HCT116 (cell line): ENCODE data around the gene C16orf90.

Experiments used
- CEBPB ChIP-seq: IDR thresholded peaks from 2 replicates; pipeline ENCODE4 v1.6.1; 2012; ENCODE audit warnings: low read depth
- EGR1 ChIP-seq: IDR thresholded peaks from 2 replicates; pipeline ENCODE4 v1.6.1; 2012; ENCODE audit warnings: low read depth
- EZH2 ChIP-seq: fragments of 200-600 bp; sonication (generic); IDR thresholded peaks from 2 replicates; pipeline ENCODE4 v1.6.1; 2017; ENCODE audit warnings: antibody characterized with exemption, mixed run types
- EZH2phosphoT487 ChIP-seq: fragments of 200-600 bp; IDR thresholded peaks from 2 replicates; pipeline ENCODE4 v1.6.1; 2018; ENCODE audit warnings: antibody characterized with exemption, borderline replicate concordance
- POLR2A ChIP-seq: IDR thresholded peaks from 2 replicates; pipeline ENCODE4 v1.7.0; 2011; ENCODE audit warnings: borderline replicate concordance; ENCODE audit not compliant: insufficient read depth, insufficient read length; ENCODE audit errors: extremely low read depth
- POLR2AphosphoS5 ChIP-seq: IDR thresholded peaks from 2 replicates; pipeline ENCODE4 v1.6.1; 2011; ENCODE audit warnings: mild to moderate bottlenecking, low read depth, low read length, moderate library complexity
- RAD21 ChIP-seq: IDR thresholded peaks from 2 replicates; pipeline ENCODE4 v1.6.1; 2012; ENCODE audit warnings: low read depth, mild to moderate bottlenecking
- SIN3A ChIP-seq: IDR thresholded peaks from 2 replicates; pipeline ENCODE4 v1.6.1; 2012; ENCODE audit warnings: low read depth
- ZFX ChIP-seq: fragments of 450-650 bp; IDR thresholded peaks from 2 replicates; pipeline ENCODE4 v1.6.1; 2017
- ZNF274 ChIP-seq: fragments of 200-500 bp; sonication (Bioruptor generic); IDR thresholded peaks from 2 replicates; pipeline ENCODE4 v1.6.1; 2014; ENCODE audit warnings: mild to moderate bottlenecking, low read depth, low read length, inconsistent platforms
- TF ChIP-seq, protein P1 (sequence below): IDR thresholded peaks from 2 replicates; pipeline ENCODE4 v1.6.1; 2012
- TF ChIP-seq, protein P2 (sequence below), 3 experiments: fragments of 200-600 bp in 1 of 3; sonication (generic) in 1 of 3; IDR thresholded peaks in 2 of 3; conservative IDR thresholded peaks in 1 of 3; 2 replicates each; pipeline ENCODE4 v1.5.1; 2012 to 2017; ENCODE audit warnings: low read depth in 2 of 3, low read length in 2 of 3, antibody characterized with exemption in 1 of 3, borderline replicate concordance in 1 of 3, control low read depth in 1 of 3, mild to moderate bottlenecking in 1 of 3, mixed read lengths in 1 of 3, mixed run types in 1 of 3, moderate library complexity in 1 of 3; ENCODE audit not compliant: insufficient read depth in 1 of 3
- TF ChIP-seq, protein P3 (sequence below): IDR thresholded peaks from 2 replicates; pipeline ENCODE4 v1.6.1; 2012
- TF ChIP-seq, protein P4 (sequence below): IDR thresholded peaks from 2 replicates; pipeline ENCODE4 v1.6.1; 2012; ENCODE audit warnings: low read depth

DNA sequence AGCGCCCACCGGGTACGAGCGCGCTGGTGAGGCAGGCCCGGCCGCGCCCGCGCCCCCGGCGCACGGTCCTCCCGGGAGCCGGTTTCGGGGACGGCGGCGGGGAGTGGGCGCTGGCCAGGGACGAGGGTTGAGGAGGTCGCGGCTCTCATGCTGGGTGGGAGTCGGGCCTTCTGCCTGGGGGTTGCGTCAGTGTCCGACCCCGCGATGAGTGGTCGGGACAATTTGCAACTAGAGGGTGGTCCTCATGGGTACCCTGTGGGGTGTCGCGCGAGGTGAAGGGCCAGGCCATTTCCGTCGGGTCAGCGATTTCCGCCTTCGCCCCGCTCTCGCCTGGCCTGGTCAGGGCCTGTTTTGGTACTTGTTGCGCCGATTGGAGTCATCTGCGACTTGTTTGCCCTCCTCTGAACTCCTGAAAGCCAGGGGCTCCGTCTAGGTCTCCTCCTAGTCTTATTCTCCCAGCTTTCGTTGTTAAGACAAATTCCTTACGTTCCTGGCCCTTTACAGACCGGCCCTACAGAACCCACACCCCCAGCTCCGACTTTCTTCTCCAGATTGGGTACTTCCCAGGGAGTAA, 36.9 kb downstream of the C16orf90 start:
- TF ChIP-seq SIN3A, result no peak
- no peak for TF ChIP-seq POLR2A
- TF ChIP-seq, protein P1, sequence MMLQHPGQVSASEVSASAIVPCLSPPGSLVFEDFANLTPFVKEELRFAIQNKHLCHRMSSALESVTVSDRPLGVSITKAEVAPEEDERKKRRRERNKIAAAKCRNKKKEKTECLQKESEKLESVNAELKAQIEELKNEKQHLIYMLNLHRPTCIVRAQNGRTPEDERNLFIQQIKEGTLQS, result no peak
- TF ChIP-seq, protein P2, sequence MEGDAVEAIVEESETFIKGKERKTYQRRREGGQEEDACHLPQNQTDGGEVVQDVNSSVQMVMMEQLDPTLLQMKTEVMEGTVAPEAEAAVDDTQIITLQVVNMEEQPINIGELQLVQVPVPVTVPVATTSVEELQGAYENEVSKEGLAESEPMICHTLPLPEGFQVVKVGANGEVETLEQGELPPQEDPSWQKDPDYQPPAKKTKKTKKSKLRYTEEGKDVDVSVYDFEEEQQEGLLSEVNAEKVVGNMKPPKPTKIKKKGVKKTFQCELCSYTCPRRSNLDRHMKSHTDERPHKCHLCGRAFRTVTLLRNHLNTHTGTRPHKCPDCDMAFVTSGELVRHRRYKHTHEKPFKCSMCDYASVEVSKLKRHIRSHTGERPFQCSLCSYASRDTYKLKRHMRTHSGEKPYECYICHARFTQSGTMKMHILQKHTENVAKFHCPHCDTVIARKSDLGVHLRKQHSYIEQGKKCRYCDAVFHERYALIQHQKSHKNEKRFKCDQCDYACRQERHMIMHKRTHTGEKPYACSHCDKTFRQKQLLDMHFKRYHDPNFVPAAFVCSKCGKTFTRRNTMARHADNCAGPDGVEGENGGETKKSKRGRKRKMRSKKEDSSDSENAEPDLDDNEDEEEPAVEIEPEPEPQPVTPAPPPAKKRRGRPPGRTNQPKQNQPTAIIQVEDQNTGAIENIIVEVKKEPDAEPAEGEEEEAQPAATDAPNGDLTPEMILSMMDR (IDR thresholded peaks at IDR 0.05 in 2 of 3, conservative IDR thresholded peaks at IDR 0.05 in 1 of 3; ENCODE audit: borderline replicate concordance in 1 of 3, insufficient read depth in 1 of 3, low read depth in 2 of 3, low read length in 2 of 3), result no peak
- TF ChIP-seq, protein P3, sequence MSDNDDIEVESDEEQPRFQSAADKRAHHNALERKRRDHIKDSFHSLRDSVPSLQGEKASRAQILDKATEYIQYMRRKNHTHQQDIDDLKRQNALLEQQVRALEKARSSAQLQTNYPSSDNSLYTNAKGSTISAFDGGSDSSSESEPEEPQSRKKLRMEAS, result no peak
- TF ChIP-seq CEBPB, result no peak
- no peak for TF ChIP-seq POLR2AphosphoS5
- TF ChIP-seq EZH2, result no peak
- TF ChIP-seq RAD21, result no peak
- TF ChIP-seq, protein P4, sequence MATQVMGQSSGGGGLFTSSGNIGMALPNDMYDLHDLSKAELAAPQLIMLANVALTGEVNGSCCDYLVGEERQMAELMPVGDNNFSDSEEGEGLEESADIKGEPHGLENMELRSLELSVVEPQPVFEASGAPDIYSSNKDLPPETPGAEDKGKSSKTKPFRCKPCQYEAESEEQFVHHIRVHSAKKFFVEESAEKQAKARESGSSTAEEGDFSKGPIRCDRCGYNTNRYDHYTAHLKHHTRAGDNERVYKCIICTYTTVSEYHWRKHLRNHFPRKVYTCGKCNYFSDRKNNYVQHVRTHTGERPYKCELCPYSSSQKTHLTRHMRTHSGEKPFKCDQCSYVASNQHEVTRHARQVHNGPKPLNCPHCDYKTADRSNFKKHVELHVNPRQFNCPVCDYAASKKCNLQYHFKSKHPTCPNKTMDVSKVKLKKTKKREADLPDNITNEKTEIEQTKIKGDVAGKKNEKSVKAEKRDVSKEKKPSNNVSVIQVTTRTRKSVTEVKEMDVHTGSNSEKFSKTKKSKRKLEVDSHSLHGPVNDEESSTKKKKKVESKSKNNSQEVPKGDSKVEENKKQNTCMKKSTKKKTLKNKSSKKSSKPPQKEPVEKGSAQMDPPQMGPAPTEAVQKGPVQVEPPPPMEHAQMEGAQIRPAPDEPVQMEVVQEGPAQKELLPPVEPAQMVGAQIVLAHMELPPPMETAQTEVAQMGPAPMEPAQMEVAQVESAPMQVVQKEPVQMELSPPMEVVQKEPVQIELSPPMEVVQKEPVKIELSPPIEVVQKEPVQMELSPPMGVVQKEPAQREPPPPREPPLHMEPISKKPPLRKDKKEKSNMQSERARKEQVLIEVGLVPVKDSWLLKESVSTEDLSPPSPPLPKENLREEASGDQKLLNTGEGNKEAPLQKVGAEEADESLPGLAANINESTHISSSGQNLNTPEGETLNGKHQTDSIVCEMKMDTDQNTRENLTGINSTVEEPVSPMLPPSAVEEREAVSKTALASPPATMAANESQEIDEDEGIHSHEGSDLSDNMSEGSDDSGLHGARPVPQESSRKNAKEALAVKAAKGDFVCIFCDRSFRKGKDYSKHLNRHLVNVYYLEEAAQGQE, result no peak
- TF ChIP-seq ZNF274, result no peak
- TF ChIP-seq ZFX, result no peak
- no peak for TF ChIP-seq EZH2phosphoT487
- TF ChIP-seq EGR1, result no peak
